Osteoblast (primary cell): ENCODE data around the gene DNAI4. TPM values are rescaled to one million over a fixed set of nuclear protein-coding genes. Genes with fewer than 3 reads are reported as not detected.

Experiments used
- DNase-seq: peaks from one replicate; pipeline ENCODE4 v3.0.0; 2011; ENCODE audit warnings: low spot score, mixed read lengths; ENCODE audit not compliant: insufficient read length; ENCODE audit errors: missing footprints
- H2AFZ ChIP-seq: 2 replicates; pipeline ENCODE4 v1.6.0; 2011; ENCODE audit warnings: mild to moderate bottlenecking, low read length
- H3K27ac ChIP-seq: 2 replicates; pipeline ENCODE4 v1.5.1; 2011; ENCODE audit warnings: mild to moderate bottlenecking, low read depth, low read length, moderate library complexity
- H3K27me3 ChIP-seq: 2 replicates; pipeline ENCODE4 v1.6.0; 2012; ENCODE audit warnings: mild to moderate bottlenecking, control low read depth, inconsistent platforms, low read length, moderate library complexity; ENCODE audit not compliant: insufficient read depth
- H3K36me3 ChIP-seq: 2 replicates; pipeline ENCODE4 v1.5.1; 2011; ENCODE audit warnings: mild to moderate bottlenecking, low read length, control low read depth, moderate library complexity; ENCODE audit not compliant: insufficient read depth
- H3K4me1 ChIP-seq: 2 replicates; pipeline ENCODE4 v1.5.1; 2011; ENCODE audit warnings: mild to moderate bottlenecking, low read length, control low read depth, moderate library complexity; ENCODE audit not compliant: insufficient read depth
- H3K4me2 ChIP-seq: 2 replicates; pipeline ENCODE4 v1.6.0; 2011; ENCODE audit warnings: mild to moderate bottlenecking, low read length; ENCODE audit not compliant: insufficient read depth
- H3K4me3 ChIP-seq: fragments of 200-600 bp; sonication (generic); 3 replicates; pipeline ENCODE4 v1.5.1; 2012; ENCODE audit warnings: mild to moderate bottlenecking, low read length, inconsistent platforms; ENCODE audit not compliant: insufficient read depth
- H3K79me2 ChIP-seq: 2 replicates; pipeline ENCODE4 v1.6.0; 2012; ENCODE audit warnings: mild to moderate bottlenecking, low read length, control low read depth, inconsistent platforms; ENCODE audit not compliant: insufficient read depth
- H3K9me3 ChIP-seq: 2 replicates; pipeline ENCODE4 v1.5.1; 2011; ENCODE audit warnings: low read depth, low read length, control low read depth
- H4K20me1 ChIP-seq: 2 replicates; pipeline ENCODE4 v1.6.0; 2012; ENCODE audit warnings: mild to moderate bottlenecking, low read length, control low read depth; ENCODE audit not compliant: insufficient read depth
- CTCF ChIP-seq: IDR thresholded peaks from 2 replicates; pipeline ENCODE4 v1.5.1; 2011; ENCODE audit warnings: mild to moderate bottlenecking, low read depth, low read length, moderate library complexity; ENCODE audit errors: extremely low read depth
- total RNA-seq: library from RNA; depleted of rRNA; stranded (reverse); fragments of >200 nt; gene quantifications from 2 replicates; pipeline ENCODE4 v1.2.3, GENCODE V29; 2012

Gene DNAI4
- total RNA-seq, 1 donor = 12.7 TPM

- no peak overlapping the region for H3K4me3 ChIP-seq
- peaks cover 60% of the 10 kb centered on the region for H3K36me3 ChIP-seq
- H2AFZ ChIP-seq = no peak overlapping the region
- no peaks in the 10 kb centered on the region for H3K27me3 ChIP-seq
- DNase-seq = no peak
- peaks cover 5% of the 10 kb centered on the region for H4K20me1 ChIP-seq
- peak overlapping the region; percentile 30 for H3K27ac ChIP-seq
- peaks cover 5% of the 10 kb centered on the region for H3K4me1 ChIP-seq
- TF ChIP-seq CTCF = no peak
- H3K4me2 ChIP-seq = no peak overlapping the region
- H3K79me2 ChIP-seq = peaks cover 76% of the 10 kb centered on the region
- no peaks in the 10 kb centered on the region for H3K9me3 ChIP-seq
Observed at GRCh38 chr1:66954208-66954607, 29.6 kb upstream of the DNAI4 start.

GRCh38 chr1:66951513-66951912 is 26.9 kb upstream of the DNAI4 start:
- no peaks in the 10 kb centered on the region for H3K27me3 ChIP-seq
- H3K9me3 ChIP-seq = no peaks in the 10 kb centered on the region
- peaks cover 5% of the 10 kb centered on the region for H4K20me1 ChIP-seq
- peaks cover 83% of the 10 kb centered on the region for H3K79me2 ChIP-seq
- no peak overlapping the region for H2AFZ ChIP-seq
- peak overlapping the region; percentile 66 for H3K27ac ChIP-seq
- H3K36me3 ChIP-seq = peaks cover 63% of the 10 kb centered on the region
- peaks cover 8% of the 10 kb centered on the region for H3K4me1 ChIP-seq
- H3K4me2 ChIP-seq = peak overlapping the region; percentile 1
- peak; percentile 8 for DNase-seq
- TF ChIP-seq CTCF = no peak
- H3K4me3 ChIP-seq = no peak overlapping the region

GRCh38 chr1:66947267-66947666 is 22.6 kb upstream of the DNAI4 start:
- TF ChIP-seq CTCF = no peak
- Histone ChIP-seq H3K79me2 (peaks cover 74% of the 10 kb centered on the region), H2AFZ (no peak overlapping the region), H3K27ac (peak overlapping the region; percentile 1), H3K4me3 (no peak overlapping the region), H3K4me2 (no peak overlapping the region), H3K36me3 (peaks cover 46% of the 10 kb centered on the region), H4K20me1 (peaks cover 8% of the 10 kb centered on the region), H3K9me3 (no peaks in the 10 kb centered on the region), H3K27me3 (no peaks in the 10 kb centered on the region), H3K4me1 (peaks cover 24% of the 10 kb centered on the region)
- peak; percentile 34 for DNase-seq

GRCh38 chr1:66945316-66945715 is 20.7 kb upstream of the DNAI4 start:
- H3K27ac ChIP-seq = peak overlapping the region; percentile 81
- peaks cover 49% of the 10 kb centered on the region for H3K36me3 ChIP-seq
- no peaks in the 10 kb centered on the region for H3K27me3 ChIP-seq
- H4K20me1 ChIP-seq = peaks cover 8% of the 10 kb centered on the region
- peaks cover 28% of the 10 kb centered on the region for H3K4me1 ChIP-seq
- no peak overlapping the region for H3K4me2 ChIP-seq
- H2AFZ ChIP-seq = no peak overlapping the region
- H3K4me3 ChIP-seq = no peak overlapping the region
- no peak for TF ChIP-seq CTCF
- H3K79me2 ChIP-seq = peaks cover 82% of the 10 kb centered on the region
- no peak for DNase-seq
- no peaks in the 10 kb centered on the region for H3K9me3 ChIP-seq
